NCI-H226 (cell line): ENCODE results near the gene TOR1AIP1.
"Not testable (repeated sequence)": the region's sequence is repeated elsewhere in the genome, so short reads cannot be mapped to it uniquely, and the experiment has no call there.

Experiments used
- DNase-seq: peaks from one replicate; pipeline ENCODE4 v3.0.0-alpha.2; 2015

Gene TOR1AIP1

GRCh38 chr1:179882253-179883039, at the start of gene TOR1AIP1:
Gene TOR1AIP1, plus strand, starts transcription at chr1:179882285. Its CDS starts 218 bp downstream, at chr1:179882503.
- peak; percentile 97 for DNase-seq

GRCh38 chr1:179836686-179837445, 45.2 kb upstream of the TOR1AIP1 start:
- not testable (repeated sequence) for DNase-seq

- no peak for DNase-seq
Measured at GRCh38 chr1:179840107-179840506, 42.0 kb upstream of the TOR1AIP1 start.

GRCh38 chr1:179848233-179848632, 33.9 kb upstream of the TOR1AIP1 start:
- no peak for DNase-seq

GRCh38 chr1:179853102-179853501, 29.0 kb upstream of the TOR1AIP1 start:
- no peak for DNase-seq

GRCh38 chr1:179855831-179856230, 26.3 kb upstream of the TOR1AIP1 start:
- not testable (repeated sequence) for DNase-seq

- no peak for DNase-seq
Measured at GRCh38 chr1:179856296-179856695, 25.8 kb upstream of the TOR1AIP1 start.

GRCh38 chr1:179857009-179857408, 25.1 kb upstream of the TOR1AIP1 start:
- no peak for DNase-seq

GRCh38 chr1:179860652-179861051, 21.4 kb upstream of the TOR1AIP1 start:
- no peak for DNase-seq

- no peak for DNase-seq
Measured at GRCh38 chr1:179865377-179865776, 16.7 kb upstream of the TOR1AIP1 start.

- DNase-seq = no peak
Measured at GRCh38 chr1:179866616-179867015, 15.5 kb upstream of the TOR1AIP1 start.

- no peak for DNase-seq
Measured at GRCh38 chr1:179867493-179868330, 14.4 kb upstream of the TOR1AIP1 start.

- DNase-seq = no peak
Measured at GRCh38 chr1:179870870-179871269, 11.2 kb upstream of the TOR1AIP1 start.

- DNase-seq = no peak
Measured at GRCh38 chr1:179871940-179872339, 10.1 kb upstream of the TOR1AIP1 start.

- DNase-seq = no peak
Measured at GRCh38 chr1:179872558-179872957, 9.5 kb upstream of the TOR1AIP1 start.

GRCh38 chr1:179873438-179873851, 8.6 kb upstream of the TOR1AIP1 start:
- no peak for DNase-seq

GRCh38 chr1:179875596-179876299, 6.3 kb upstream of the TOR1AIP1 start:
- peak; percentile 53 for DNase-seq

GRCh38 chr1:179876300-179876715, 5.8 kb upstream of the TOR1AIP1 start:
- DNase-seq = peak; percentile 75

GRCh38 chr1:179877586-179878265, 4.4 kb upstream of the TOR1AIP1 start, which contains the start of gene TOR1AIP2:
Gene TOR1AIP2, minus strand, starts transcription at chr1:179877803. Its CDS starts 25,138 bp downstream, at chr1:179852665.
- DNase-seq = peak; percentile 85

GRCh38 chr1:179879797-179880196, 2.3 kb upstream of the TOR1AIP1 start:
- no peak for DNase-seq

GRCh38 chr1:179881642-179882252, 338 bp upstream of the TOR1AIP1 start:
- peak; percentile 83 for DNase-seq
